HepG2 (cell line): ENCODE measurements around the gene RIPK3. TPM values are rescaled to one million over a fixed set of nuclear protein-coding genes. Genes with fewer than 3 reads are reported as not detected.

Experiments used
- AGO1 ChIP-seq: fragments of 200-400 bp; formaldehyde crosslinking; IDR thresholded peaks from 2 replicates; pipeline ENCODE4 v1.6.1; 2017; ENCODE audit warnings: mild to moderate bottlenecking, low read depth, low read length, moderate library complexity; ENCODE audit not compliant: poor library complexity, severe bottlenecking
- DMAP1 ChIP-seq: IDR thresholded peaks from 2 replicates; pipeline ENCODE4 v1.6.1; 2016
- EEA1 ChIP-seq: sonication (generic); formaldehyde crosslinking; IDR thresholded peaks from 2 replicates; pipeline ENCODE4 v1.5.1; 2020; ENCODE audit warnings: mild to moderate bottlenecking, missing genetic modification reagents, borderline replicate concordance
- GMEB2 ChIP-seq: IDR thresholded peaks from 2 replicates; pipeline ENCODE4 v1.6.1; 2016; ENCODE audit warnings: missing biosample characterization, missing genetic modification reagents, low read depth
- GPBP1L1 ChIP-seq: sonication (generic); formaldehyde crosslinking; IDR thresholded peaks from 2 replicates; pipeline ENCODE4 v1.5.0; 2020; ENCODE audit warnings: mild to moderate bottlenecking, missing genetic modification reagents
- KLF15 ChIP-seq: sonication (generic); formaldehyde crosslinking; IDR thresholded peaks from 2 replicates; pipeline ENCODE4 v1.8.1; 2023; ENCODE audit warnings: borderline replicate concordance, mild to moderate bottlenecking, inconsistent platforms, missing genetic modification reagents, mixed read lengths
- MED13 ChIP-seq: sonication (generic); formaldehyde crosslinking; IDR thresholded peaks from 2 replicates; pipeline ENCODE4 v1.5.0; 2020; ENCODE audit warnings: missing genetic modification reagents
- MEIS2 ChIP-seq: sonication (generic); formaldehyde crosslinking; IDR thresholded peaks from 2 replicates; pipeline ENCODE4 v1.9.0; 2021; ENCODE audit warnings: mild to moderate bottlenecking, missing genetic modification reagents
- MTA3 ChIP-seq: sonication (generic); formaldehyde crosslinking; IDR thresholded peaks from 2 replicates; pipeline ENCODE4 v1.4.0; 2020; ENCODE audit warnings: missing genetic modification reagents
- RELA ChIP-seq: sonication (generic); formaldehyde crosslinking; IDR thresholded peaks from 2 replicates; pipeline ENCODE4 v1.4.0; 2020; ENCODE audit warnings: missing genetic modification reagents
- RFXANK ChIP-seq: IDR thresholded peaks from 2 replicates; pipeline ENCODE4 v1.6.1; 2016
- SALL1 ChIP-seq: sonication (generic); formaldehyde crosslinking; IDR thresholded peaks from 2 replicates; pipeline ENCODE4 v1.8.0; 2022; ENCODE audit warnings: mild to moderate bottlenecking, missing genetic modification reagents
- SOX13 ChIP-seq, 3 experiments: fragments of 450-650 bp in 1 of 3; sonication (generic) in 1 of 3; formaldehyde crosslinking in 1 of 3; IDR thresholded peaks in 2 of 3; conservative IDR thresholded peaks in 1 of 3; 2 replicates each; pipeline versions ENCODE4 v1.5.0 to v1.6.1; 2016 to 2020; ENCODE audit warnings: antibody characterized with exemption in 1 of 3, mild to moderate bottlenecking in 1 of 3, missing compliant biosample characterization in 1 of 3, missing genetic modification reagents in 1 of 3, moderate library complexity in 1 of 3
- SRSF4 ChIP-seq: fragments of 200-400 bp; formaldehyde crosslinking; IDR thresholded peaks from one replicate; pipeline ENCODE4 v1.6.1; 2018; ENCODE audit warnings: mild to moderate bottlenecking, low read depth, low read length, moderate library complexity; ENCODE audit not compliant: poor library complexity, severe bottlenecking
- TIGD3 ChIP-seq: sonication (generic); formaldehyde crosslinking; IDR thresholded peaks from 2 replicates; pipeline ENCODE4 v1.5.1; 2020; ENCODE audit warnings: mild to moderate bottlenecking, missing genetic modification reagents, borderline replicate concordance
- U2AF1 ChIP-seq: fragments of 200-400 bp; formaldehyde crosslinking; optimal IDR thresholded peaks from 2 replicates; pipeline ENCODE3; 2017; ENCODE audit warnings: mild to moderate bottlenecking, low read depth, low read length
- ZBTB8A ChIP-seq: sonication (generic); formaldehyde crosslinking; IDR thresholded peaks from 2 replicates; pipeline ENCODE4 v1.4.0; 2020; ENCODE audit warnings: mild to moderate bottlenecking, low read depth, missing genetic modification reagents, borderline replicate concordance
- ZC3H13 ChIP-seq: sonication (generic); formaldehyde crosslinking; IDR thresholded peaks from 2 replicates; pipeline ENCODE4 v1.8.1; 2023; ENCODE audit warnings: mild to moderate bottlenecking, missing genetic modification reagents, moderate library complexity
- ZNF367 ChIP-seq: sonication (generic); formaldehyde crosslinking; IDR thresholded peaks from 2 replicates; pipeline ENCODE4 v1.4.0; 2020; ENCODE audit warnings: missing genetic modification reagents, borderline replicate concordance
- ZNF710 ChIP-seq: sonication (generic); formaldehyde crosslinking; IDR thresholded peaks from 2 replicates; pipeline ENCODE4 v1.5.0; 2020; ENCODE audit warnings: mild to moderate bottlenecking, missing genetic modification reagents, borderline replicate concordance
- ZNF713 ChIP-seq: sonication (generic); formaldehyde crosslinking; IDR thresholded peaks from 2 replicates; pipeline ENCODE4 v1.4.0; 2020; ENCODE audit warnings: mild to moderate bottlenecking, missing genetic modification reagents
- ZNF776 ChIP-seq: sonication (generic); formaldehyde crosslinking; IDR thresholded peaks from 2 replicates; pipeline ENCODE4 v1.4.0; 2020; ENCODE audit warnings: mild to moderate bottlenecking, missing genetic modification reagents
- ZNF781 ChIP-seq: sonication (generic); formaldehyde crosslinking; IDR thresholded peaks from 2 replicates; pipeline ENCODE4 v1.5.1; 2020; ENCODE audit warnings: borderline replicate concordance, mild to moderate bottlenecking, missing genetic modification reagents; ENCODE audit errors: not compliant biosample characterization
- ZNF879 ChIP-seq: sonication (generic); formaldehyde crosslinking; IDR thresholded peaks from 2 replicates; pipeline ENCODE4 v1.8.1; 2023; ENCODE audit warnings: missing genetic modification reagents
- polyA plus RNA-seq, 8 experiments: library from polyadenylated mRNA; depleted of rRNA in 3 of 8; stranded (reverse) in 7 of 8; unstranded in 1 of 8; fragments of >200 nt; fragmentation: Illumina TruSeq in 4 of 8; extraction: Trizol in 4 of 8; gene quantifications; 2 replicates each; pipeline versions ENCODE4 v1.2.1 to v1.2.3, GENCODE V29; 2011 to 2016; ENCODE audit warnings: low read depth in 4 of 8, missing spikeins in 1 of 8, mixed read lengths in 1 of 8; ENCODE audit not compliant: insufficient read depth in 1 of 8
- total RNA-seq, 5 experiments: library from RNA; depleted of rRNA; stranded (reverse); fragments of >200 nt; fragmentation: Illumina TruSeq; extraction: Trizol; gene quantifications; 2 replicates each; pipeline ENCODE4 v1.2.3, GENCODE V29; 2016; ENCODE audit warnings: low read depth in 1 of 5

Gene RIPK3
- total and polyA plus RNA-seq, 2 of the 13 experiments (the other 11 are each of a cell fraction or from before 2014, with no cell fraction given): not detected

GRCh38 chr14:24366413-24366720 lies 26.6 kb upstream of the RIPK3 start (continued):
- TF ChIP-seq TIGD3 (CRISPR knock-in tag) (no peak), EEA1 (CRISPR knock-in tag) (no peak), ZNF367 (CRISPR knock-in tag) (no peak), MED13 (CRISPR knock-in tag) (no peak), SOX13 (IDR thresholded peaks at IDR 0.05) (no peak), SOX13 (CRISPR knock-in tag; conservative IDR thresholded peaks at IDR 0.05 in 1 of 2, IDR thresholded peaks at IDR 0.05 in 1 of 2) (no peak), SALL1 (CRISPR knock-in tag) (no peak), ZNF879 (CRISPR knock-in tag) (no peak), SRSF4 (no peak), ZC3H13 (CRISPR knock-in tag) (no peak), ZNF713 (CRISPR knock-in tag) (0 out of 2 replicates have a peak, but pooled peaks have one; percentile 12), ZNF776 (CRISPR knock-in tag) (no peak), MTA3 (CRISPR knock-in tag) (no peak), AGO1 (peak; percentile 9), GMEB2 (CRISPR knock-in tag) (no peak), ZNF710 (no peak), U2AF1 (no peak), ZNF781 (CRISPR knock-in tag) (no peak), MEIS2 (CRISPR knock-in tag) (no peak), DMAP1 (0 out of 2 replicates have a peak, but pooled peaks have one; percentile 2), KLF15 (no peak), GPBP1L1 (CRISPR knock-in tag) (no peak), RFXANK (CRISPR knock-in tag) (no peak), RELA (CRISPR knock-in tag) (no peak), ZBTB8A (CRISPR knock-in tag) (no peak)
